HG02840 (cell line): ENCODE results near the gene CAPN3.

Source experiments
- ATAC-seq: cut with Tn5 transposase; IDR thresholded peaks from one replicate; pipeline ENCODE4 v1.9.1; 2021; ENCODE audit warnings: mild to moderate bottlenecking, moderate library complexity, moderate number of reproducible peaks; ENCODE audit not compliant: unreplicated experiment, low FRiP score

Gene CAPN3

DNA sequence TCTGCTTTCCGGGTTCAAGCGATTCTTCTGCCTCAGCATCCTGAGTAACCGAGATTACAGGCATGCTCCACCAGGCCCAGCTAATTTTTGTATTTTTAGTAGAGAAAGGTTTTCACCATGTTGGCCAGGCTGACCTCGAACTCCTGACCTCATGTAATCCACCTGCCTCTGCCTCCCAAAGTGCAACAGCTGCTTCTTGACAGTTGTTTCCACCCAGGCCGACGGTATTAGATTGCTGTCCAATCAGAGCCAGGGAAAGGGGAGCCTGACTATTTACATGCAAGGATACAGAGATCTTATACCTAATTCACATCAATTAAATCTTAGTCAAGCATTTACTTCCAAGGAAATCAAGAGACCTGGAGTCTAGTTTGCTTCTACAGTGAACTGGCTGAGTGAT is 4.0 kb upstream of the CAPN3 start:
- ATAC-seq = no peak

DNA sequence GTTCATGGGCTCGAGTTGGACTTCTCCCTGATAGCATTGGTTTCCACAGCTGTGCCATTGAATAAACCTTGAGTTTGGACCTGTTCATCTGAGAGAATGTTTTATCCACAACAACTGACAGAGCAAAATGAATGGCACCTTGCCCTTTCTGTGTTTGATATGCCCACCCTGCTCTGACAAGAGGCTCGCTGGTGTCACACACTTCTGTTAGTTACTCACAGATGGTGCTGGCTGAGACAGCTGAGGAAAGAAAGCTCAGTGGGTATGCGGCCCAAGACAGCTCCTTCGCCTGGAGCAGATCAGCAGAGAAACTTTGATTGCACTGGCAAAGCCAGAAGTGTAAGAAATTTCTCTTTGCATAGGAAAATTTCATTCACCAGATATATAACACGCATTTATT is 2.5 kb upstream of the CAPN3 start:
- no peak for ATAC-seq

DNA sequence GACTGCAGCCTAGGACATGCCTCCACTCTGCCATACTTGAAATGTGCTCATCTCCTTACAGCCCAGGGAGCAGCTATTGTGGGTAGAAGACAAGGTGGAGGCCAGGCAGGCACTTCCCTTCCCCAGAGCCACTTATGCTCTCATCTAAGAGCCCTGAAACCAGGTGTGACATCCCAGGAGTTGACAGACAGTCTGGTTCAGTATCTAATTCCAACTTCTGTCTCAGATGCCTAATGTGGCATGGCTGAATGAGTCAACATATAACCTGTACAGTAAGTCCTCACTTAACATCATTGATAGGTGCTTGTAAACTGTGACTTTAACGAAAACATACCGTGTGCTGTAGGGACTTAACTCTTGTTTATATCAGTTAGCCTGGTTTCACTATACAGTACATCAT is 1.2 kb upstream of the CAPN3 start:
- no peak for ATAC-seq

DNA sequence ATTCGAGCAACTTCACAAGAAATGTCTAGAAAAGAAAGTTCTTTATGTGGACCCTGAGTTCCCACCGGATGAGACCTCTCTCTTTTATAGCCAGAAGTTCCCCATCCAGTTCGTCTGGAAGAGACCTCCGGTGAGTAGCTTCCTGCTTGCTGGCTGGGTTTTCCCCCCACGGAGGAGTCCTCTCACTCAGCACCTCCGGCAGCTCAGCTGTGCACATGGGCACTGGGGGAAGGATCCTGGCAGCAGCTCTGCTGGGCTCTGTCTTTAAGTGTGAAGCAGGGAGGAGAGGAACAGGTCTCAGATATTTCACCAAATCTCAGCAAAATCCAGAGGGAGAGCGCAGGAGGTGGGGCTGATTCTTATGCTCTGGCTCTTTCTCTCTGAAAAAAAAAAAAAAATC is 684 bp downstream of the CAPN3 start:
- ATAC-seq = no peak

DNA sequence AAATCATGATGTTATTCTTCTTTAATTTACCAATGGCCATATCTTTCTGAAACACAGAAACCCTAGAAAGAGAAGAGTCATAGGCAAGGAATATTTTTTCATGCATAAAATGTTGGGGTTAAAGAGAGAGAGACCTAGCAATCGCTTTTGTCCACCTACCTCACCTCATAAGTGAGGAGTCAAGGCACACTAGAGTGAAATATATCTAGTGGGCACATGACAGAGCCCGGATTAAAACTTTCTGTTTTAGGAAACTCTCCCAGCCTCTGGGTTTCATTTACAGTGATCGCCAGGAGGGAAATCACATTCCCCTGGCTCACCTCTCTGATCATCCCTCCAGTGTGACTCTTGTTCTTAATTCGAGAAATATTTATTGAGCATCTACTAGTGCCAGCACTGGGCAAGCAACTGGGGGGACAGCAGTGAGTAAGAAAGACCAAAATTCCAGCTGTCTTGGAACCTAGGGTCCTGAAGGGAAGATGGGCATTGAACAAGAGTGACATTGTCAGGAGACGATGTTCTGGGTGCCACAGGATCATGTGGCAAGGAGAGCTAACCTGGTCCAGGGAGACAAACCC is 1.3 kb downstream of the CAPN3 start:
- no peak for ATAC-seq

DNA sequence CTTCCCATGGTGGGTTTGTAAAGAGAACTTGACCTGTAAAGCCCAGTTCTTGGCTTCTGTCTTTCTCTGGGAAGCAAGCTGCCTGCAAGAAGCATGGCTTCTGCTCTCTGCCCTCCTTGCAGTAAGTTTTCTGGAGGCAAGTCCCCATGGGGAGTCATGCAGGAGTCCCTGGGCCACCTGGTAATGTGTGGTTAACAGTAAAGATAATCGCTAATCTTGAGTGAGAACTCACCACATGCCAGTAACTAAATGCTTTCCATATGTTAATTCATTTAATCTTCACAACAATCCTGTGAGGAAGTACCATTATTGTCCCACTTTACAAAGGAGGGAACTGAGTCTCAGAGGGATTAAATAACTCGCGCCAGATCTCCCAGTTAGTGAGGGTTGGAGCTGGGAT is 4.2 kb downstream of the CAPN3 start:
- ATAC-seq = no peak

DNA sequence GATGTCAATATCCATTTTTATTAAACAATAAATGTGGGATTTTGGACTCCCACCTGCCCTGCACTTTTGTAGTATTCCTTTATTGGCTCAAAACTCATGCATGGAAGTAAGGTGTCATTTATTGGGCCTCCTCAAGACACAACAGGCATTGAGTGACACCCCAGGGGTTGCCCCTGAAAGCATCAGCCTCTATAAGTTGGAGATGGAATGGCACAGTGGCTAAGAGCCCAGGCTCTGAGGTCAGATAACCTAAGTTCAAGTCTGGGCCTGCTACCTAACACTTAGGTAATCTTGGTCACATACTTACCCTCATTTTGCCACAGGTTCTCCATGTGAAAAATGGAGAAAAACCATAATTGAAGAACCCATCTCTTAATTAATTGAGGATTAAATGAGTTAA is 4.6 kb downstream of the CAPN3 start:
- no peak for ATAC-seq

DNA sequence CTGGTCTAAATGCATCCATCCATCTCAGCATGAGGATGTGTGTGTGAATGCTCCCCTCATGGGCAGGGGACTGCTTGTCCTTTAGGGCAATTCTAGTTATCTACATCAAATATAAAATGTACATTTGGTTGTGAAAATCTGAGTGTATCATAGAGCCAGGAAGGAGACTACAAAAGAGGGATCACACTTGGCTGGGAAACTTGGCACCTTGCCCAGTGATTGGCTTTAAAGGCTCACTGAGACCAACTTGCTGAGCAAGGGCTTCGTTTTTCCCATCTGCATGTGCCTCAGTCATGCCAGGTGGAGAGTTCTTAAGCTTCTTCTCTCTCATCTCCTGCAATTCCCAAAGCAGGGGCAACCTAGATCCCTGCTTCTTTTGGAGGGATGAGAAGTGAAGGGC is 5.2 kb downstream of the CAPN3 start:
- ATAC-seq = no peak

DNA sequence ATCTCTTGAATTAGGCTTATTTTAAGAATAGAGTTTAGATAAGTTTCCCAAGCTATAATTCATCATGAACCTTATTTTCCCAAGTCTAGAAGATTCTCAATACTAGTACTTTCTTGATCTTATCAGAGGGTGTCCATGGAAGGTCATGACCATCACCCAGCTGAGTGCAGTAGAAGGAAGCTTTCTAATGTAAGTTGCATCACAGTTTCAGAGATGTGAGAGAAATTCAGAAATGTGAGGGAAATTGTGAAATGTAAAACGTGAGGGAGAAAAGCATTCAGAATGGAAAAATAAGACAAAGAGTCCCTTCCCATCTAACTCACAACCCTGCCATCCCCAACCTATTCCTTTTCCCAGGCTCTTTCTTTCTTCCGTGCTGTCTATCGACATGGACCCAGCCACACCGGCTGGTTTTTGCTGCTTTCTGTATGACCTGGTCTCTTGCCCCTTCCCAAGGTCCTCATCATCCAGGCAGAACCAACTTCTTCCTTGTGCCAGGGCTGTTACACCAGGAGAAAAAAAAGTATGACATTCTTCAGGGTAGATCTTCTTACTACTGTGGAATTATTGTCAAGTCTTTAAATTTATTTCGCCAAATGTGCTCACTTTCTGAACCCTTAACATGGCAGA is 6.7 kb downstream of the CAPN3 start:
- ATAC-seq = no peak

DNA sequence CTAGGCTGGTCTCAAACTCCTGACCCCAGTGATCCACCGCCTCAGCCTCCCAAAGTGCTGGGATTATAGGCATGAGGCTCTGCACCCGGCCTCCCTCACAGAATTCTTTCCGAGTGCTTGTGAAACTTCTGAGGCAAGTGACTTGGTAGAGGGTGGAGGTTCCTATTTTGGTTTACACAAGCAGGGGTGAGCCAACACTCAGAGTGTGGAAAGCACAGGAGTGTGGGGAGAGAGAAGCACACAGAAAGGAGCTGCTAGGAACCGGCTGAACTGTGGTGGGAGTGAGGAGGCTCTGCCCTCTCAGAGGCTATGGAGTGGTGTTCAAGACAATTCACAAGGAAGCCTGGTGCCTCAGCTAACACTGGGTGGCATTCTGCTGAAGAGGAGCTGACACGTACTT is 7.7 kb downstream of the CAPN3 start:
- ATAC-seq = no peak

DNA sequence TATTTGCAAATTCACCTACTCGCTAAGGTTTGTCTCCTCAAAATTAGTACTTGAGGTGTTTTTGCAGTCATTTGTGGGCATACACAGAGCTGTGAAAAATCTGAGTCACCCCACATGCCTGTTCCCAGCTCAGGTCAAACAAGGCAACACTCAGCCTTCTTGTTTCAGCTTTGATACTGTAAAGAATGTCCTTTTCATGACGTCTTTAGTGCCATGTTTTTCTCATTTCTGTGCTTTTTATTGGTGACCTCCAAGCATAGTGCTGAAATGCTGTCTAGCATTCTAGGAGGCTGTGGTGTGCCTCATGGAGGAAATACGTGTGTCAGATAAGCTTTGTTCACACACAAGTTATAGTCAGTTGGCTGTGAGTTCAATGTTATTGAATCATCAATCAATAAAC is 8.8 kb downstream of the CAPN3 start:
- no peak for ATAC-seq

DNA sequence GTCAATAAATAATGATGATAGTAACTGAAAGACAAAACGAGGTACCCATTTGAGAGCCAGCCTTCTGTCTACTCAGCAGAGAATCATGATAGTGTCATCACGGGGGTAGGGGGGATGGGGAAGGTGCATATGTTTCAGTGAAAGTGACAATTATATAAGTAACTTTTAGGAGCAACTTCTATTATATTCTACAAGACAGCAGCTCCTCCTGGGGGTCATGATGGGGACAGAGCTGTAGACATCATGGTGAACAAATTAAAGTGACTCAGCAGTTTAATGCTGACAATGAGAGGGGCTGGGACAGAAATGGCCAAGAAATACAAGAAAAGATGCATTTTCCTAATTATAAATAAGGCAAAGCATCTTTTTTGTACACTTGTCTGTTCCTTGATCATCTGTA is 11.8 kb downstream of the CAPN3 start:
- ATAC-seq = no peak

DNA sequence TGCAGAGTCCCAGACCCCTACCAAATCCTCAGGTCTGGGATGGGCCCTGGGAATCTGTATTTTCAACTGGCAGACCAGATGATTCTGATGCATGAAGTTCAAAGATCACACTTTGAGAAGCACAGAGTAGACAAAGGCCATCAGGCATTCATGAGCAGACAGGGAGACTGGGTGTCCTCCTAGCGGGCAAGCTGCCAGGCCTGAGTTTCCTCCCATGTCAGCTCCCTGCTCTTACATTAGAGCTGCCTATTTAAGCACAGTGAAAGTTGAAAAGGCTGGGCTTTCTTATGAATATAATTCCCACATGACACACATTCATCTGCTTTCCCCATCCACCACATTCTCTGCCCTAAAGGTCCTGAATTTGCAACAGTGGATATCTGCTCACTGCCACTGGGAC is 14.0 kb downstream of the CAPN3 start:
- no peak for ATAC-seq

DNA sequence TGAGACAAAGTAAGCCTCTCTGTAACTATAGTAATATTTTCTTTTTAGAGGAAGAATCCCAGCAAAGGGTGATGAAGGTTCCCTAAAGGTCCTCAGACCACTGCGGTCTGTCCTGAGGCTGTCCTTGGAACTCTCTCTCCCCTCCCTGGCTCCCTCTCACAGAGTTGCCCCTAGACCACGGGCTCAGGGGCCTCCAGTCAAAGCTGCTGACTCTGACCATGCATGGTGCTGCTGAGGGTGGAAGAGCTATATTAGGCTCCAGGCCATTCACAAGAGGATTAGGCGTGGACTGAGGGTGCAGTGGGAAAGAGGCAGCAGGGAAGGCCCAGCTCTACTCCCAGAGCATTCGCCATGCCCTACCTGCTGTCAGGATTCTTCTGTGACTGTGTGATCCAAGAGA is 14.6 kb downstream of the CAPN3 start:
- no peak for ATAC-seq

DNA sequence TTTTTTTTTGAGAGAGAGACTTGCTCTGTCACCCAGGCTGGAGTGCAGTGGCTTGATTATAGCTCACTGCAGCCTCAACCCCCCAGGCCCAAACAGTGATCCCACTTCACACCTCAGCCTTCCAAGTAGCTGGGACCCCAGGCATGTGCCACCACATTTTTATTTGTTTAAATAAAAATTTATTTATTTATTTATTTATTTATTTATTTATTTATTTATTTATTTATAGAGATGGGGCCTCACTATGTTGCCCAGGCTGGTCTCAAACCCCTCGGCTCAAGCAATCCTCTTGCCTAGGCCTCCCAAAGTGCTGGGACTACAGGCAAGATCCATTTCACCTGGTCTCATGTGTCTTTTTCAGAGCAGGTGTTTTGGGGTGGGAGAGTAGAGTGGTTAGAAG is 15.5 kb downstream of the CAPN3 start:
- no peak for ATAC-seq

DNA sequence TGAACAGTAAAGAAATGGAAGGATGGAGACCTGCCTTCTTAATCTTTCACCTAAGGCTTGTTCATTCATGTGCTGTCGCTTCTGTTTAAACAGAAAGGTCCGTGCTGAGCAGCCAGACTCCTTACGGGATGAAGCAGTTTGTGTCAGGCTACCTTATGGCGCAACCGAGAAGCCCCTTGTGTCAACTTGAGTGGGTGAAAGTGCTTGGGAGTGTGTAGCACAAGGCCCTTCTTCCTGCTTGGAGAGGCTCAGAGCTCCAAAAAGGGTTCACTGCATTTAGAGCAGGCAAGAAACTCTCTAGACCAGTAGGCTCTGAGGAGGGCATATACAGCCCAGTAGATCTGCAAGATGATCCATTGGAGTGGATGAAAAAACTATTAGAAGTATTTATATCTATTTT is 16.0 kb downstream of the CAPN3 start:
- ATAC-seq = no peak

DNA sequence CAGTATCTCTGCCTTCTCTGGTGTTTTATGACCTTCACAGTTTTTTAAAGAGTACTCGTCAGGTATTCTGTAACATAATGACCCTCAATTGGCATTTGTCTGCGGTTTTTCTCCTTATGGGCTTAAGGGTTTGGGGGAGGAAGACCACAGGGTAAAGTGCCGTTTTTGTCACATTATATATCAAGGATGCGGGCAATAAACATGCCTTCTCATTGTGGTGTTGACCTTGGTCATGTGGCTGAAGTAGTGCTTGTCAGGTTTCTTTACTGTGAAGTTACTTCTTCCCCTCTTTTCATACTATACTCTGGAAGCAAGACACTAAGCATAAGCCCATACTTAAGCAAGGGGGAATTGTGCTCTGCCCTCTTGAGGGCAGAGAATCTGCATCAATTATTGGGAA is 16.6 kb downstream of the CAPN3 start:
- no peak for ATAC-seq

DNA sequence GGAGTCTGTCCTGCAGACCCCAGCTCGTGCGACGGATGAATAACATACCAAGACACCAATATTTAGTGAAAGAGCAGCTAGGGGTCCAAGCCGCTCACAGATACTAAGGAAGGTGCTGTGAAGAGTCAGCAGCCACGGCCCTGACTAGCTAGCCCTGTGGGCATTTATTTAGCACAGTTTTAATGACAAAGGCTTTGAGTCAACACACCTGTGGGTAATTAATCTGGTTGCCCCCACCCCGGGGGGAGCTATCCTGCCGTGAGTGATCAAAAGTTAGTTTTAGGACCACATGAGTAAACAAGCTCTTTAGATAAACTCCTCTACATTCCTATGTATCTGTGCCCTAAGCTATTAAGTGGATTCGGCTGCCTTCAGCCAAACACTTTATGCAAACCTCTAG is 18.7 kb downstream of the CAPN3 start:
- ATAC-seq = no peak

DNA sequence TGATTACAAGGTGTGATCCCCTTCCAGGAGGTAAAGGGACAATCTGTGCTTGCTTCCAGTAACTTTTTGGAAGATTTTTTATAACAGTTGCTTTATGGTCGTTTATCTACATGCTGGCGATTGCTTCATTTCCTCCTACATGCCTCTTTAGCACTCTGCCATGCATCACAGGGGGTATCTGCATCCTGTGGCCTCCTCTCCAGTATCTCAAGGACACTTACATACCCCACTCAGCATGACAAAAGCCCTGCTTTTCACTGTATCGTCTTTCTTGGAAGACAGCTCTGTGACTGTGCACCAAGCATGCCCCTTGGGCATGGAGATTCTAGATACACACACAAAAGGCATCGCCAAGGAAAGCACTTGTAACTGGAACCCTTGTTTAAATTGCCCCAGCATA is 25.3 kb downstream of the CAPN3 start:
- ATAC-seq = no peak

DNA sequence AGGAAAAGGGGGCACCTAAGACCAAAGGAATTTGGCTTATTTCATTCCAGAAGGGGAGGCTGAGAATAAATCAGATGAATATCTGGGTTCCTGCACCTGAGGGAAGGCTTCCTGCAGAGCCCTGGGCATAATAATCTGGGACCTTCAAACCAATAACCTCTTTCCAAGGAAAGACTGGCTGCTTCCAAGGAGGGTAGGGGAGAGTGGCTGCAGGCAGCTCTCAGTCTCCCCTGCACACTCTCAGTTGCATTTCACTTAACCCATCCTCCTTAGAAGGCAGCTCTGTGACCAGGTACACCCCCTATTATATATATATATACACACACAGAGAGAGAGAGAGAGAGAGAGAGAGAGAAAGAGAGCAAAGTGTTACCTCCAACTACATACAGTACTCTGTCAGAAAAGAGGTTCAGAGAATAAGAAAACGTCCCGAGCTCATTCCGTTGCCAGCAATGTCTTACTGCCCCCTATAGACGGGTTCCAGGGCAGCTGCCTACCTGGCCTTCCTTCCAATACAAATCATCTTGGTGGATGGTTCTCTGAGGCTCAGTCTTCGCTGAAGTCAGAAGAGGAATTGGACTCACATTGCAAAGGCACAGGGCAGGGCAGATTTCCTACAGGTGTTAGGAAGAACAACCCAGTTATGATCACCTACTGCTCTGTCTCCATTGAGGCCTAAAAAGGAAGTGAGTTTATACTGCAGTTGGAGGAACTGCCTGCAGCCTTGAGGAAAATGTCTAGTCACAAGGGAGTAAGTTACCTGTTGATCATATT is 26.1 kb downstream of the CAPN3 start:
- no peak for ATAC-seq

DNA sequence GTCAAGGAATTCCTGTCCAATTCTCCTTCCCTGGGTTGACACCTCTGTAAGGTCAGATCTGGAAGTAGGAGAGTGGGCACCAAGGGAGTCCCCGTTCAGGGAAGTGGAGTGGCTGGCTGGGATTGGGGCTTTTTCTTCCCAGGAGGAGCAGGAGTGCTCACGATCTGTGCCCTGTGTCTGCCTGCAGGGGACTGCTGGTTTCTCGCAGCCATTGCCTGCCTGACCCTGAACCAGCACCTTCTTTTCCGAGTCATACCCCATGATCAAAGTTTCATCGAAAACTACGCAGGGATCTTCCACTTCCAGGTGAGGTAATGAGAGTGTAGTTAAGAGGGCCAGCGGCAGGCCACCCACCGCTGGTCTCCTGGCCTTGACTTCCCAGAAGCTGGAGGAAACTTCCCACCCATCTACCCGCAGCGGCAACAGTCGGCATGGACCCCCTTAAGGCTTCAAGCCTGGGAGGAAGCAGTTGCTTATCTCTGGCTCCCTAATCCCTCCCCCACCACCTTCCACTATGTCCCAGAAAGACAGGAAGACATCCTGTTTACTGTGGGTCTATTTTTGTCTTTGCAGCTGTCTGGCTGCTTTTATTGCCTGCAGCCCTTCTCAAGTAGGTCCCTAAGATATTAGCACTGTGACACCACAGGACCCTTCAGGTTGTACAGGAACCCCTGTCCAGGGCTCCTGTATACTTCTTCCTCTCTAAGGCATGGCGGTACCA is 26.8 kb downstream of the CAPN3 start:
- ATAC-seq = no peak

DNA sequence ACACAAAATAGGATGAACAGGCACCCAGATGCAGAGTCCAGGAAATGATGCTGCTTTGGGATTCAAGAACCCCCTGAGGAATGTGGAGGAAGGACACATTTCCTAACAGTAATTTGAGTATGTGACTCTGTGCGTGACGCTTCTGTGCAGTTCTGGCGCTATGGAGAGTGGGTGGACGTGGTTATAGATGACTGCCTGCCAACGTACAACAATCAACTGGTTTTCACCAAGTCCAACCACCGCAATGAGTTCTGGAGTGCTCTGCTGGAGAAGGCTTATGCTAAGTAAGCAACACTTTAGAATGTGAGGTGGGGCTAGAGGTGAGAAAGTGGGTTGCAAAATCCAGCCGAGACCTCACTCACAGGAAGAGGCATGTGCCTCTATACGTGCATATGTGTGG is 28.3 kb downstream of the CAPN3 start:
- ATAC-seq = no peak
